CD8-positive, alpha-beta memory T cell (primary cell): ENCODE data around the gene ELMO1. TPM values are rescaled to one million over a fixed set of nuclear protein-coding genes. Genes with fewer than 3 reads are reported as not detected.

Experiments used
- CTCF ChIA-PET: fragments of 350-600 bp; sonication (Branson Sonifier 250); formaldehyde crosslinking; loops from one replicate; lab custom pipeline; 2021; ENCODE audit warnings: antibody characterized with exemption; lab: Charles Lee
- POLR2A ChIA-PET: fragments of 350-600 bp; sonication (Branson Sonifier 250); formaldehyde crosslinking; loops from one replicate; lab custom pipeline; 2021; ENCODE audit warnings: antibody characterized with exemption; lab: Charles Lee
- DNase-seq, 5 donors: peaks; one replicate each; pipeline versions ENCODE4 v3.0.0 to v3.0.0-alpha.2; 2020 to 2022; ENCODE audit warnings: mixed read lengths in 1 of 5
- H3K27ac ChIP-seq: one replicate; pipeline ENCODE4 v1.7.0; 2013; ENCODE audit warnings: low read depth, mild to moderate bottlenecking, low read length, moderate library complexity
- H3K27me3 ChIP-seq: 2 replicates; pipeline ENCODE4 v1.7.0; 2013; ENCODE audit warnings: low read length, mild to moderate bottlenecking; ENCODE audit not compliant: insufficient read depth, poor library complexity, severe bottlenecking
- H3K36me3 ChIP-seq: 2 replicates; pipeline ENCODE4 v1.7.0; 2013; ENCODE audit warnings: mild to moderate bottlenecking, low read length, moderate library complexity; ENCODE audit not compliant: insufficient read depth
- H3K4me1 ChIP-seq: 2 replicates; pipeline ENCODE4 v1.7.0; 2013; ENCODE audit warnings: mild to moderate bottlenecking, low read length, moderate library complexity; ENCODE audit not compliant: insufficient read depth
- H3K4me3 ChIP-seq: 2 replicates; pipeline ENCODE4 v1.7.0; 2013; ENCODE audit warnings: mild to moderate bottlenecking, low read length
- H3K9me3 ChIP-seq: 2 replicates; pipeline ENCODE4 v1.7.0; 2013; ENCODE audit warnings: mild to moderate bottlenecking, low read length
- H3K27ac Mint-ChIP-seq, 8 donors: one replicate each; pipeline ENCODE4 v1.8.0; 2020 to 2021; ENCODE audit warnings: mixed read lengths in 8 of 8, mild to moderate bottlenecking in 6 of 8, inconsistent platforms in 3 of 8, moderate library complexity in 3 of 8
- H3K27me3 Mint-ChIP-seq, 2 donors: one replicate each; pipeline ENCODE4 v1.8.0; 2020 to 2021; ENCODE audit warnings: mixed read lengths in 2 of 2, mild to moderate bottlenecking in 1 of 2, moderate library complexity in 1 of 2
- H3K36me3 Mint-ChIP-seq, 3 donors: one replicate each; pipeline ENCODE4 v1.8.0; 2020 to 2021; ENCODE audit warnings: mixed read lengths in 3 of 3, inconsistent platforms in 1 of 3, mild to moderate bottlenecking in 1 of 3
- H3K4me1 Mint-ChIP-seq, 3 donors: one replicate each; pipeline ENCODE4 v1.8.0; 2020 to 2021; ENCODE audit warnings: mixed read lengths in 3 of 3, inconsistent platforms in 1 of 3, mild to moderate bottlenecking in 1 of 3
- H3K4me3 Mint-ChIP-seq, 7 donors: one replicate each; pipeline ENCODE4 v1.8.0; 2020 to 2021; ENCODE audit warnings: mixed read lengths in 7 of 7, mild to moderate bottlenecking in 6 of 7, moderate library complexity in 4 of 7, inconsistent platforms in 2 of 7
- H3K9me3 Mint-ChIP-seq, 5 donors: one replicate each; pipeline ENCODE4 v1.8.0; 2020 to 2022; ENCODE audit warnings: mixed read lengths in 5 of 5, mild to moderate bottlenecking in 3 of 5, moderate library complexity in 2 of 5, inconsistent platforms in 1 of 5
- polyA plus RNA-seq: library from polyadenylated mRNA; unstranded; fragments of 300-500 nt; fragmentation: Illumina TruSeq; gene quantifications from one replicate; pipeline ENCODE4 v1.2.3, GENCODE V29; 2021
- total RNA-seq, 2 experiments: library from RNA; stranded (reverse); gene quantifications; one replicate each; pipeline ENCODE4 v1.2.3, GENCODE V29; 2021

Gene ELMO1
- total and polyA plus RNA-seq, 3 experiments from 2014 or later, result 65.6 to 74.4 (median 66.2) TPM

DNA sequence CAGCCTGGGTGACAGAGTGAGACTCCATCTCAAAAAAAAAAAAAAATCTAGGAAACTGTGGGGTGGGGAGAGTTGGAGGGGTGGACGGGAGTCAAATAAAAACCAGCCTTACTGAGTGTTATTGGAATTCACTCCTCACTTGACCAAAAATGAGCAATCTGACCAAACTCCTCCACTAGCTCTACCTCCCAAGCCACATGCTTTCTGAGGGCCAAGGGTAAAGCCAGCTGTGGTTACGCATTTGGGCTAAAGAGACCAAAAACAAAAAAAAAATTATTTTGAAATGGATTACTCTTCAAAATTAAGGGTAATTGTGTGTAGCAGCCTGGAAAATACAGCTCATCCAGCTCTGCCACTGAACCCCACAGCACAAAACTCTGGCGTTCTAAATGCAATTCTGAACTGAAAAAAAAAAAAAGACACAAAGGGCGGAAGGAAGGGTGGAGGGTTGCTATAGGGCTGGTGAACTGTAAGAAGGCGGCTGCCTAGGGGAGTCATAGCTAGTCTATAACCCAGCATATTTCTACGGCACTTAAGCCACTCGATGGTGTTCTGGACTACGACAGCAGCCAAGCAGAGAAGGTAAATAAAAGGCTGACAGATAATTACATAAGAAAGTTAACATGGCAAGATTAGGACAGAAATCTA, 7.8 kb downstream of the ELMO1 start:
- CTCF ChIA-PET, result no interaction called here
- H3K27me3 ChIP-seq, result no peaks in the 10 kb centered on the region
- Mint-ChIP-seq H3K27ac (peak overlapping the region; percentile 31 to 93 (median 72)), H3K36me3 (peaks cover 0 to 12% (median 4%) of the 10 kb centered on the region in 3 donors), H3K27me3 (no peaks in the 10 kb centered on the region), H3K4me3 (peak overlapping the region in 6 of 7 donors; percentile 10 to 75 (median 52)), H3K9me3 (no peaks in the 10 kb centered on the region), H3K4me1 (peaks cover 58 to 77% (median 71%) of the 10 kb centered on the region in 3 donors)
- no peak overlapping the region for H3K4me3 ChIP-seq
- no peaks in the 10 kb centered on the region for H3K9me3 ChIP-seq
- peaks cover 34% of the 10 kb centered on the region for H3K4me1 ChIP-seq
- H3K27ac ChIP-seq, result no peak overlapping the region
- H3K36me3 ChIP-seq, result no peaks in the 10 kb centered on the region
- peak in 2 of 5 donors; percentile 14 to 28 for DNase-seq
- POLR2A ChIA-PET, result no interaction called here

DNA sequence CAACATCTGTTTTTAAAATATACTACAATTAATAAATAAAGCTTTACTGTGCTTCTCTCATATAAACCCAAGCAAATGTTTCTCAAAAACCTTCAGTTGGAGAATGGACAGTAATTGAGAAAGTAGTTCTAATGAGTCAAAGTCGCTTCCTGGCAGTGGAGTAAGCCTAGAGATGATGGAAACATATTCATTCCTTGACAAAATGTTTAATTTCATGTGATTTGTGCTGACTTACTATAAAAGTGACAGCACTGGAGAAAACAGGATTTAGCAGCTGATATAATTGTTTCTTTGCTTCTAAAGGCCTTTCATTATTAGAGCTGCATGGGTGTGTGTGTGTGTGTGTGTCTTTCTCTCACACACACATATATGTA, 9.0 kb downstream of the ELMO1 start:
- Mint-ChIP-seq H3K9me3 (no peaks in the 10 kb centered on the region), H3K4me1 (peaks cover 62 to 80% (median 71%) of the 10 kb centered on the region in 3 donors), H3K4me3 (no peak overlapping the region), H3K27me3 (no peaks in the 10 kb centered on the region), H3K27ac (no peak overlapping the region), H3K36me3 (peaks cover 0 to 7% (median 1%) of the 10 kb centered on the region in 3 donors)
- no peaks in the 10 kb centered on the region for H3K9me3 ChIP-seq
- H3K4me3 ChIP-seq, result no peak overlapping the region
- no peaks in the 10 kb centered on the region for H3K27me3 ChIP-seq
- H3K36me3 ChIP-seq, result no peaks in the 10 kb centered on the region
- H3K27ac ChIP-seq, result no peak overlapping the region
- peaks cover 36% of the 10 kb centered on the region for H3K4me1 ChIP-seq
- ChIA-PET CTCF (no interaction called here), POLR2A (no interaction called here)
- no peak for DNase-seq

DNA sequence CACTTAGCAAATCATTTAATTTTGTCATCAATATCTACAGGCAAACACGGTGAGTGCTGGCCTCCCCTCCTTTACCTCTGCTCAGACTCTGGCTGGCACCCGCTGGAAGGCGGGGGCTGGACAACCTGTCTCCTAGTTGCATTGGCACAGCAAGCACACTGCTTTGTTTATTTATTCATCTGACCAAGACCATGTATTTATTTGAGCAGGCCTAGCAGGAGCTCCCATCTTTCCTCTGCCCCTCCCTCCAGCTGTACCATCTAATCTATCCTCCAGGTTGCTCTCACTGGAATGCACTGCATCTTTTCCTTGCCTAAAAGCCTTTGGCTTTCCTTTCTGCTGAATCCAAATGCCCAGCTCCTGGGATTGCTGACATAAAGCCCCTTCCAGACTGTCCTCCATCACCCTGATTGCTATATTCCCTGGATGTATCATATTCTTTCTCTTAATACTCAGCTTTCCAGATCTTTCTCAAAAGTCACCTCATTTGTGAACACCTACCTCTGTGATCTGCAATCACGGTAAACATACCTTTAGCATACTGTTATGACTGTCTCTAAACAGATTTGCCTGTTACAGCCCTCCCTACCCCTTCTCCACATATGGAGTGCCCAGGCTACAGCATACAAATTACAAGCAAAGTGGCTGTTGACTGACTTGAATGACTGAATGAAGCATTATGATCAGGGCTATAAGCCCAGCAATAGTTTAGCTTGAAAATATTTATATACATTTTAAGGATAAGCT, 9.6 kb downstream of the ELMO1 start:
- no peak overlapping the region for H3K27ac ChIP-seq
- DNase-seq, result no peak
- no peaks in the 10 kb centered on the region for H3K27me3 ChIP-seq
- ChIA-PET CTCF (no interaction called here), POLR2A (no interaction called here)
- no peak overlapping the region for H3K4me3 ChIP-seq
- H3K27me3 Mint-ChIP-seq, result peaks cover 0 to 2% of the 10 kb centered on the region in 2 donors
- no peak overlapping the region for H3K4me3 Mint-ChIP-seq
- H3K27ac Mint-ChIP-seq, result peak overlapping the region in 2 of 8 donors; percentile 37 to 53
- no peaks in the 10 kb centered on the region for H3K9me3 ChIP-seq
- H3K36me3 Mint-ChIP-seq, result peaks cover 0 to 5% (median under 1%) of the 10 kb centered on the region in 3 donors
- H3K9me3 Mint-ChIP-seq, result no peaks in the 10 kb centered on the region
- H3K4me1 Mint-ChIP-seq, result peaks cover 64 to 83% (median 72%) of the 10 kb centered on the region in 3 donors
- no peaks in the 10 kb centered on the region for H3K36me3 ChIP-seq
- peaks cover 42% of the 10 kb centered on the region for H3K4me1 ChIP-seq

DNA sequence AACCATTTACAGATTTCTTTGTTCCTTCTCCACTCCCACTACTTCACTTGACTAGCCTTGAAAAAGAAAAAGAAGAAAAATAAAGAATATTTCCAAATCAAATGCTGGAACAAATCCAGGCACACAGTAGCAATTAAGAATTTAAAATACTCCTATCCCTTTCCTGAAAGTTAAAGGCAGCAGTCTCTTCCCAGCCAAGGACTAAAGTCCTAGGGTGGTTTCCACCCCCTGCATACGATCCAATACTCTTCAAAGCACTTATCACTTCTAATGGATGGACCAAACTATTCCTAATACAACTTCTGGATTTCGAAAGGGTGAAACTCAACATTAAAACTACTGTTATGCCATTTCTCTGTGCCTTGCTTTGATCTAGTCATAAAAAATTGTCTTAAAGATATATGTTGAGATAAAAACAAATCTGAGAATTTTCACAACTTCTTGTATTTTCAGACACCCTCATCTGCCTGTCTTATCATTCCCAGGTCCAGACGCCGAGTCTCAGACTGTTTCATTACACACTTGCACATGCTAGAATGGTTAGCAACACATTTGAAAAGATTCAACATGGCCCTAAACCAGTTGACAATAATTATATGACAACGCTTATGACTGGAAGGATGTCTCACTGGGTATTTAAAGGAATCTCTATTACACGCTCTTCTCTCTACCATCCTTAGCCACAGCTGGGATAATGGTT, 13.4 kb downstream of the ELMO1 start:
- POLR2A ChIA-PET, result no interaction called here
- peaks cover 59 to 79% (median 64%) of the 10 kb centered on the region in 3 donors for H3K4me1 Mint-ChIP-seq
- Histone ChIP-seq H3K9me3 (no peaks in the 10 kb centered on the region), H3K4me1 (peaks cover 49% of the 10 kb centered on the region), H3K27me3 (no peaks in the 10 kb centered on the region), H3K27ac (no peak overlapping the region), H3K4me3 (no peak overlapping the region), H3K36me3 (no peaks in the 10 kb centered on the region)
- no peak for DNase-seq
- H3K4me3 Mint-ChIP-seq, result no peak overlapping the region
- CTCF ChIA-PET, result interaction anchor here (1.7 kb wide), 1 partner anchor 13 kb away, joined by 6 read pairs; the partner anchor contains the start of gene ELMO1
- H3K27ac Mint-ChIP-seq, result no peak overlapping the region
- H3K27me3 Mint-ChIP-seq, result peaks cover 0 to 4% of the 10 kb centered on the region in 2 donors
- H3K9me3 Mint-ChIP-seq, result no peaks in the 10 kb centered on the region
- peaks cover 0 to 5% (median 3%) of the 10 kb centered on the region in 3 donors for H3K36me3 Mint-ChIP-seq

DNA sequence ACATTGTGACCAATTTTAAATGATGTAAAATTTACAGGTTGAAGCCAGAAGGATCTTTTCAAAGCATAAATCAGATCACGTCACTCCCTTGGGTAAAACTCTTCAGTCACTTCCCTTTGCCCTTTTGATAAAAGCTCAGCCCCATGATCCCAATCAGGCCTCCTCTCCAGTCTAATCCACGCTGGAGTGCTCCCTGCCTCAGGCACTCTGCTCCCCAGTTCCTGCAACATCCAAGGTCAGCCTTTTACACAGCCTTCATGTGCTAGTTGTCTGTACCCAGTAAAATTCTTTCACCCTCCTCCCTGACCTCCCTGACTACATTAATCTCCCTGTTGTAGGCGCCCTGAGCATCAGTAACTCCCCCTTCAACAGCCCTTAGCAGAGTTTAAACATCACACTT, 14.1 kb downstream of the ELMO1 start:
- Histone ChIP-seq H3K9me3 (no peaks in the 10 kb centered on the region), H3K27ac (no peak overlapping the region), H3K27me3 (no peaks in the 10 kb centered on the region), H3K36me3 (no peaks in the 10 kb centered on the region), H3K4me3 (no peak overlapping the region), H3K4me1 (peaks cover 43% of the 10 kb centered on the region)
- POLR2A ChIA-PET, result no interaction called here
- Mint-ChIP-seq H3K27ac (peak overlapping the region in 4 of 8 donors; percentile 1 to 82 (median 24)), H3K4me3 (no peak overlapping the region), H3K27me3 (peaks cover 0 to 5% of the 10 kb centered on the region in 2 donors), H3K36me3 (peaks cover 0 to 12% (median 6%) of the 10 kb centered on the region in 3 donors), H3K4me1 (peaks cover 56 to 77% (median 60%) of the 10 kb centered on the region in 3 donors), H3K9me3 (no peaks in the 10 kb centered on the region)
- DNase-seq, result no peak
- CTCF ChIA-PET, result no interaction called here

DNA sequence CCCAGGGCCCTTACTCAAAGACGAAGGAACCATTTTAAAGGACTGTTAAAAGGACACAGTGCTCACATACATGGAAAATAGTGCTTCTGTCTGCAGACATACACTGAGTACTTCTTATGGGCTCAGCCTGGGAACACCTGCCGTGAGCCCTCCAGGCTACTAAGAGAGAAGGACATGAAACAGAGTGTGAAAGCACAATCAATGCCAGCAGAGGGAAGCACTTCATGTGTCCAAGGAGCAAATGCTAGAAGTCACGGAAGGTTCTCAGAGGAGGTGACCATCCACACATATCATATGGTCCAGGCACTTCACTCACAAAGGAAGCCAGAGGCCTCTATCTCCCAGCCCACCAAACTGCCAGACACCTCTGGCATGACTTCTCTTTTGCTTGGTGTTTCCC, 15.5 kb downstream of the ELMO1 start:
- H3K4me1 ChIP-seq, result peaks cover 43% of the 10 kb centered on the region
- no peaks in the 10 kb centered on the region for H3K36me3 ChIP-seq
- peaks cover 52 to 79% (median 56%) of the 10 kb centered on the region in 3 donors for H3K4me1 Mint-ChIP-seq
- no peak overlapping the region for H3K4me3 ChIP-seq
- H3K27ac ChIP-seq, result no peak overlapping the region
- peaks cover 0 to 6% of the 10 kb centered on the region in 2 donors for H3K27me3 Mint-ChIP-seq
- DNase-seq, result no peak
- ChIA-PET POLR2A (no interaction called here), CTCF (no interaction called here)
- no peaks in the 10 kb centered on the region for H3K9me3 Mint-ChIP-seq
- H3K27me3 ChIP-seq, result no peaks in the 10 kb centered on the region
- H3K27ac Mint-ChIP-seq, result peak overlapping the region in 3 of 8 donors; percentile 18 to 45 (median 39)
- H3K9me3 ChIP-seq, result no peaks in the 10 kb centered on the region
- H3K4me3 Mint-ChIP-seq, result peak overlapping the region in 2 of 7 donors; percentile 5 to 70
- peaks cover 0 to 25% (median 14%) of the 10 kb centered on the region in 3 donors for H3K36me3 Mint-ChIP-seq

DNA sequence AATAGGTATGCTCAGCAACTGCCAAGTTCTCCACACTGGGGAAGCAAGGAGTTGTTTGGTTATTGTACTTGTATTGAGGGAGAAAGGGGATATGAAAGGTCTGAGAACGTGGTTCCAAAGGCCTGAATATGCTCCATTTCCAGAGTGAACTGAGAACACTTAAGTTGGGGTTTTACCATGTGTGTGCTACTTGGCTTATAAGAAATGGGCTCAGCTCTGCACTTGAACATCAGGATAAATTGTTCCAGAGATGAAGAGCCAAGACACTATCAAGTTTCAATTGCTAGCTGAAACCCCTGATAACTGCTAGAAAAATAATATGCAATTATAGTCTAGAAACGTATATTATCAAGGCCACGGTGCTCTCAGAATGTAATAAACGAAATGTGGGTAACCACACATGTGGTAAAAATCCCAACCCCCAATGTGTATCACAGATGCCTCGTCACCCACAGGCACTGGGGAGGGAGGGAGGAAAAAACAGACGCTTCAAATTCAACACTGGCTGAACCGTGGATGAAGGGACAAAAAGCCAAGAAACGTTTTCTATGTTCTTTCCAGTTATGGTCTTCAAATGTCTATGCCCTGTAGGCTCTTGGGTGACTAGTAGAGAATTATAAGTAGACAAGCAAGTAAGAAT, 16.3 kb downstream of the ELMO1 start:
- H3K27me3 Mint-ChIP-seq, result peaks cover 0 to 6% of the 10 kb centered on the region in 2 donors
- H3K4me3 Mint-ChIP-seq, result peak overlapping the region in 5 of 7 donors; percentile 5 to 70 (median 23)
- H3K27me3 ChIP-seq, result no peaks in the 10 kb centered on the region
- H3K27ac Mint-ChIP-seq, result peak overlapping the region in 5 of 8 donors; percentile 18 to 85 (median 45)
- H3K4me3 ChIP-seq, result no peak overlapping the region
- peaks cover 0 to 31% (median 14%) of the 10 kb centered on the region in 3 donors for H3K36me3 Mint-ChIP-seq
- H3K4me1 Mint-ChIP-seq, result peaks cover 49 to 76% (median 54%) of the 10 kb centered on the region in 3 donors
- H3K27ac ChIP-seq, result no peak overlapping the region
- peaks cover 43% of the 10 kb centered on the region for H3K4me1 ChIP-seq
- H3K36me3 ChIP-seq, result no peaks in the 10 kb centered on the region
- peak in 2 of 5 donors; percentile 32 to 36 for DNase-seq
- POLR2A ChIA-PET, result no interaction called here
- CTCF ChIA-PET, result no interaction called here
- no peaks in the 10 kb centered on the region for H3K9me3 Mint-ChIP-seq
- no peaks in the 10 kb centered on the region for H3K9me3 ChIP-seq
